ENCODE data around the gene KRT84. TPM values are rescaled to one million over a fixed set of nuclear protein-coding genes. Genes with fewer than 3 reads are reported as not detected.

KRT84 gene
- total RNA-seq, 3 donors from 2014 or later: not detected

DNA sequence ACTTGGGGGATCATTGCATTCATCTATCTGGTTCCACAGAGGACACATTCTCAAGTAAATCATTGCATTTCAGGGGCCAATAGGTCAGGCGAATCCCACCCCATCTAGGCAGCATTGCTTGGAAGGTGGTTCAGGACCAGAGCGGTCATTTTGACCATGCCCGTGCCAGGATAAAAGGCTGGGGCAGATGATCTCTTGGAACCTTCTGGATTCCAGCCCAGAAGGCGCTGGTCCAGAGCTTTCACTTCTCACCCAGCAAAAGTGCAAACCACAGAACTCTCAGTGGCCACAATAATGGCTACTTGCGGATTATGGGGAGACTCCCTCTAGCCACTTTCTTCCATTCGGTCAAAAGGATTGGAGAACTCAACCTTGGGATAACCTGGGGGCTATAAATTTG lies 17.6 kb downstream of the KRT84 start:
- H3K27ac ChIP-seq: no peak overlapping the region
- intact Hi-C loops (cut with DNase I; ENCODE audit: low total_unique reads): loop anchor here (10.0 kb wide), 1 partner anchor 507 kb away; no protein-coding TSS in a partner anchor
- no peak for DNase-seq (ENCODE audit: low spot score in 2 of 2)
- no peaks in the 10 kb centered on the region for H3K36me3 ChIP-seq
- no peak for TF ChIP-seq POLR2AphosphoS5 (IDR thresholded peaks at IDR 0.05)
- no peak for TF ChIP-seq POLR2A (IDR thresholded peaks at IDR 0.05)
- TF ChIP-seq, protein P1, sequence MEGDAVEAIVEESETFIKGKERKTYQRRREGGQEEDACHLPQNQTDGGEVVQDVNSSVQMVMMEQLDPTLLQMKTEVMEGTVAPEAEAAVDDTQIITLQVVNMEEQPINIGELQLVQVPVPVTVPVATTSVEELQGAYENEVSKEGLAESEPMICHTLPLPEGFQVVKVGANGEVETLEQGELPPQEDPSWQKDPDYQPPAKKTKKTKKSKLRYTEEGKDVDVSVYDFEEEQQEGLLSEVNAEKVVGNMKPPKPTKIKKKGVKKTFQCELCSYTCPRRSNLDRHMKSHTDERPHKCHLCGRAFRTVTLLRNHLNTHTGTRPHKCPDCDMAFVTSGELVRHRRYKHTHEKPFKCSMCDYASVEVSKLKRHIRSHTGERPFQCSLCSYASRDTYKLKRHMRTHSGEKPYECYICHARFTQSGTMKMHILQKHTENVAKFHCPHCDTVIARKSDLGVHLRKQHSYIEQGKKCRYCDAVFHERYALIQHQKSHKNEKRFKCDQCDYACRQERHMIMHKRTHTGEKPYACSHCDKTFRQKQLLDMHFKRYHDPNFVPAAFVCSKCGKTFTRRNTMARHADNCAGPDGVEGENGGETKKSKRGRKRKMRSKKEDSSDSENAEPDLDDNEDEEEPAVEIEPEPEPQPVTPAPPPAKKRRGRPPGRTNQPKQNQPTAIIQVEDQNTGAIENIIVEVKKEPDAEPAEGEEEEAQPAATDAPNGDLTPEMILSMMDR (IDR thresholded peaks at IDR 0.05): no peak
- no peak overlapping the region for H3K4me3 ChIP-seq
- H3K27me3 ChIP-seq: no peaks in the 10 kb centered on the region
- no peaks in the 10 kb centered on the region for H3K4me1 ChIP-seq
- no peaks in the 10 kb centered on the region for H3K9me3 ChIP-seq

DNA sequence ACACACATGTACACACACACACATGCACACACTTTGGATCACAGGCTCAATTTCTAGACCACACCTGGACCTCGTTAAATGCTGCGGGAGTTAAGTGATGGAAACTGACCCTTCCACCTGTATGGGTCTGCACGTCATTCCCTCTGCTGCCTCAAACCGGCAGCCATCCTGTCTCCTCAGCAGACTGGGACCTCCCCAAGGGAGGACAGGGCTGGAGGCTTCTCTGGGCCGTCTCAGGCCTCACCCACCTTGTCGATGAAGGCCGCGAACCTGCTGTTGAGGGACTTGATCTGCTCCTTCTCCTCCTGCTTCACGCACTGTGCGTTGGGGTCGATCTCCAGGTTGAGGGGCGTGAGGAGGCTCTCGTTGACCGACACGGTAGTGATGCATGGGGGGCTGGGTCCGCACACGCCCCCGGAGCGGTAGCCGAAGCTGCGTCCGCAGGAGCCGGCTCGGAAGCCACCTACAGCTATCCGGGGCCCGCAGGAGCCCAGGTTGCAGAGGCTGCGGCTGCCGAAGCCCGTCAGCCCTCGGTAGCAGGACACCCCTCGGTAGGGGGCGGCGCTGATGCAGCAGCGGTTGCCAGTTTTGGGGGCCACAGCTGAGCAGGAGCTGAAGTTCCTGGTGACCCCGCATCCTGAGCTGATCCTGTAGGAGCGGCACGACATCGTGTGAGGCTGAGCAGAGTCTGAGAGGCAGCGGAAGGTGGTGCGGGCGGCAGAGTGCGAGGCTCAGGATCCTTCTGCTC lies 18.5 kb downstream of the KRT84 start, which contains the start of gene KRT85:
Gene KRT85 (minus strand): TSS at position 744 of the 748 bp plus-strand sequence. CDS start 76 bp downstream, at position 668.
- Histone ChIP-seq H3K4me1 (no peaks in the 10 kb centered on the region), H3K27ac (no peak within 1 kb of the TSS), H3K9me3 (no peaks in the 10 kb centered on the region), H3K27me3 (no peaks in the 10 kb centered on the region), H3K36me3 (no peaks in the 10 kb centered on the region), H3K4me3 (no peak within 1 kb of the TSS)
- intact Hi-C loops (cut with DNase I; ENCODE audit: low total_unique reads): loop anchor here (10.0 kb wide), 1 partner anchor 508 kb away; no protein-coding TSS in a partner anchor
- TF ChIP-seq POLR2A (IDR thresholded peaks at IDR 0.05): no peak
- DNase-seq (ENCODE audit: low spot score in 2 of 2): no peak

DNA sequence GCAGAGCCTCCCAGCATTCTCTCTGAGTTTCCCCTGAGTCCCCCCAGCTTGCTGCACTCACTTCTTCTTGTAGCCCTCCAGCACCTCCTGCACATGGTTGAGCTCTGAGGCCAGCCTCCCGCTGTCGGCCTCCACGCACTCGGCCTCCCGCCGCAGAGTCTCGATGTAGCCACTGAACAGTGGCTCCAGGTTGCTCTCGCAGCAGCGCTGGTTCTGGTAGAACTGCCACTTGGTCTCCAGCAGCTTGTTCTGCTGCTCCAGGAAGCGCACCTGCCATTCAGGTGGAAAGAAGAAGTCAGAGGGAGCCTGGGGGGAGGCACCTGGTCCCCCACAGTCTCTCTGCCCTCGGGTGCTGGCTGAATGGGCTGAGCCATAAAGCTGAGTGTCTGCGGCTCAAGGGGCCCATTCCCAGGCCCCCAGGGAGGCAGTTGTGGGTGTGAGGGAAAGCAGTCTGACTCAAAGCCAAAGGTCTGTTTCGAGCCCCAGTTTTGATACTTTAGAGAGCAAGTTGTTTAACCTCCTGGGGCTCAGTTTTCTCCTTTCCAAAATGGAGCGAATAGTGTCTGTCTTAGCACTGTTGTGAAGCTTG lies 20.5 kb downstream of the KRT84 start:
- no peaks in the 10 kb centered on the region for H3K36me3 ChIP-seq
- H3K27ac ChIP-seq: no peak overlapping the region
- H3K9me3 ChIP-seq: no peaks in the 10 kb centered on the region
- H3K4me3 ChIP-seq: no peak overlapping the region
- no peak for DNase-seq (ENCODE audit: low spot score in 2 of 2)
- TF ChIP-seq POLR2AphosphoS5 (IDR thresholded peaks at IDR 0.05) (no peak), POLR2A (IDR thresholded peaks at IDR 0.05) (no peak)
- TF ChIP-seq, protein P1 (IDR thresholded peaks at IDR 0.05): no peak
- intact Hi-C loops (cut with DNase I; ENCODE audit: low total_unique reads): loop anchor here (10.0 kb wide), 1 partner anchor 510 kb away; no protein-coding TSS in a partner anchor
- no peaks in the 10 kb centered on the region for H3K27me3 ChIP-seq
- H3K4me1 ChIP-seq: no peaks in the 10 kb centered on the region

DNA sequence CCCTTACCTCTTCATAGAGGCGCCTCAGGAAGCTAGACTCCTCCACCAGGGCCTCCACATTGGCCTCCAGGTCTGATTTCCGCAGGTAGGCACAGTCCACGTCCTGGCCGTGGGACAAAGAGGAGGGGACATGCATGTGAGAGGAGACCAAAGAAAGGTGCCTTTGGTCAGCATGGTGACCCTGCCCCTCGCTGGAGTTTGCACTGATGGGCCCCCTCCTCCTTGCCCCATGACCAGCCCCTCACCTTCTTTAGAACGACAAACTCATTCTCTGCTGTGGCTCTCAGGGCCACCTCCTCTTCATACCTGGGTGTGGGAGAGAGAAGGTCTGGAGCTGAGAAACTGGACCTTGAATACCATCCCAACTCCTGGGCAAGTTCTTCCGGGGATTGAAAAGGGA lies 21.4 kb downstream of the KRT84 start:
- no peaks in the 10 kb centered on the region for H3K9me3 ChIP-seq
- no peaks in the 10 kb centered on the region for H3K4me1 ChIP-seq
- no peaks in the 10 kb centered on the region for H3K27me3 ChIP-seq
- intact Hi-C loops (cut with DNase I; ENCODE audit: low total_unique reads): loop anchor here (10.0 kb wide), 1 partner anchor 511 kb away; no protein-coding TSS in a partner anchor
- no peaks in the 10 kb centered on the region for H3K36me3 ChIP-seq
- H3K4me3 ChIP-seq: no peak overlapping the region
- DNase-seq (ENCODE audit: low spot score in 2 of 2): no peak
- TF ChIP-seq, protein P1 (IDR thresholded peaks at IDR 0.05): no peak
- TF ChIP-seq POLR2AphosphoS5 (IDR thresholded peaks at IDR 0.05) (no peak), POLR2A (IDR thresholded peaks at IDR 0.05) (no peak)
- no peak overlapping the region for H3K27ac ChIP-seq

DNA sequence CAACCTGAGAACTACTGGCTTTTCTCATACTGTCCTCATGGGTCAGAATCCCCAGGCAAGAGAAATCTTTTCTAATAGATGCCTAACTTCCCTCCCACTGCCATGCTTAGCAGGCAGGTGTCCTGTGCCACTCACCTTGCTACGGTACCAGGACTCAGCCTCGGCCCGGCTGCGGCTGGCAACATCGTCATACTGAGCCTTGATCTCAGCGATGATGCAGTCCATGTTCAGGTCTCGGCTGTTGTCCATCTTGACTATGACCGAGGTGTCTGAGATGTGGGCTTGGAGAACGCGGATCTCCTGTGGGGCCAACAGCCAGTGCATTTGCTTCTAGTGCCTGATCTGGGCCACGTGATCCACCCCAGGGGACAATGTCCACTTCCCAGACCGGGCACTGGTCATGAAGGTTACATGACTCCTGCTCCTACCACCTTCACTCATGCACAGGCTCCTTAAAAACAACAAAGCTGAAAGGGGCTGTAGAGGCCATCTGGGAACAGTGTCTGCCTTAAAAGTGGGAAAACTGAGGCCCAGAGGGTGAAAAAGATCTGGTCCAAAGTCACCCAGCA lies 22.3 kb downstream of the KRT84 start:
- no peaks in the 10 kb centered on the region for H3K27me3 ChIP-seq
- DNase-seq (ENCODE audit: low spot score in 2 of 2): no peak
- TF ChIP-seq, protein P1 (IDR thresholded peaks at IDR 0.05): no peak
- TF ChIP-seq POLR2AphosphoS5 (IDR thresholded peaks at IDR 0.05) (no peak), POLR2A (IDR thresholded peaks at IDR 0.05) (no peak)
- H3K4me1 ChIP-seq: no peaks in the 10 kb centered on the region
- H3K9me3 ChIP-seq: no peaks in the 10 kb centered on the region
- H3K27ac ChIP-seq: no peak overlapping the region
- H3K36me3 ChIP-seq: no peaks in the 10 kb centered on the region
- H3K4me3 ChIP-seq: no peak overlapping the region
- intact Hi-C loops (cut with DNase I; ENCODE audit: low total_unique reads): loop anchor here (10.0 kb wide), 1 partner anchor 512 kb away; no protein-coding TSS in a partner anchor

All from breast epithelium (tissue), 4 donors.